Measurements from ENCODE around the gene STK32C. TPM values are rescaled to one million over a fixed set of nuclear protein-coding genes. Genes with fewer than 3 reads are reported as not detected.

STK32C gene
- total RNA-seq, 4 donors from 2014 or later, result 4.8 to 6.4 (median 5.7) TPM

GRCh38 chr10:132266594-132267161 lies 41.1 kb downstream of the STK32C start:
- TF ChIP-seq CTCF (IDR thresholded peaks at IDR 0.05) (no peak), POLR2A (IDR thresholded peaks at IDR 0.05) (no peak)
- DNase-seq (ENCODE audit: low spot score in 2 of 2), result no peak
- WGBS, 2 donors, result 38 to 57% methylated on average over 14 to 24 of the region's 25 CpGs
- intact Hi-C loops (cut with DNase I; ENCODE audit: low total_unique reads), result no loop called here
- H3K4me3 ChIP-seq (ENCODE audit: low read depth, poor library complexity, severe bottlenecking), result no peak overlapping the region

- intact Hi-C loops (cut with DNase I; ENCODE audit: low total_unique reads), result no loop called here
- TF ChIP-seq POLR2A (IDR thresholded peaks at IDR 0.05), result no peak
- no peak for TF ChIP-seq CTCF (IDR thresholded peaks at IDR 0.05)
- 51 to 53% methylated on average over 15 of the region's 15 CpGs for WGBS, 2 donors
- no peak for DNase-seq (ENCODE audit: low spot score in 2 of 2)
- H3K4me3 ChIP-seq (ENCODE audit: low read depth, poor library complexity, severe bottlenecking), result no peak overlapping the region
Observed at GRCh38 chr10:132265890-132266496, 41.8 kb downstream of the STK32C start.

GRCh38 chr10:132264966-132265889 lies 42.5 kb downstream of the STK32C start:
- no peak for DNase-seq (ENCODE audit: low spot score in 2 of 2)
- 66 to 71% methylated on average over 30 to 32 of the region's 32 CpGs for WGBS, 2 donors
- TF ChIP-seq CTCF (IDR thresholded peaks at IDR 0.05) (no peak), POLR2A (IDR thresholded peaks at IDR 0.05) (no peak)
- no peak overlapping the region for H3K4me3 ChIP-seq (ENCODE audit: low read depth, poor library complexity, severe bottlenecking)
- intact Hi-C loops (cut with DNase I; ENCODE audit: low total_unique reads), result no loop called here

- 81 to 85% methylated on average over 16 of the region's 16 CpGs for WGBS, 2 donors
- no peak for TF ChIP-seq CTCF (IDR thresholded peaks at IDR 0.05)
- no peak for TF ChIP-seq POLR2A (IDR thresholded peaks at IDR 0.05)
- no peak for DNase-seq (ENCODE audit: low spot score in 2 of 2)
- intact Hi-C loops (cut with DNase I; ENCODE audit: low total_unique reads), result no loop called here
- H3K4me3 ChIP-seq (ENCODE audit: low read depth, poor library complexity, severe bottlenecking), result no peak overlapping the region
Observed at GRCh38 chr10:132264306-132264950, 43.3 kb downstream of the STK32C start.

GRCh38 chr10:132263866-132264265 lies 43.9 kb downstream of the STK32C start:
- intact Hi-C loops (cut with DNase I; ENCODE audit: low total_unique reads), result no loop called here
- TF ChIP-seq CTCF (IDR thresholded peaks at IDR 0.05), result no peak
- H3K4me3 ChIP-seq (ENCODE audit: low read depth, poor library complexity, severe bottlenecking), result no peak overlapping the region
- no peak for DNase-seq (ENCODE audit: low spot score in 2 of 2)
- WGBS, 2 donors, result 80 to 83% methylated on average over 9 of the region's 9 CpGs
